KOPT-K1 (cell line): ENCODE data around the gene PWP2.
"Not testable (repeated sequence)": the region's sequence is repeated elsewhere in the genome, so short reads cannot be mapped to it uniquely, and the experiment has no call there.

Source experiments
- H3K27ac ChIP-seq: fragments of 200-600 bp; sonication (generic); 2 replicates; pipeline ENCODE4 v1.5.1; 2016; ENCODE audit warnings: antibody characterized with exemption, mild to moderate bottlenecking, low read depth, low read length; ENCODE audit not compliant: poor library complexity, severe bottlenecking
- H3K36me3 ChIP-seq: fragments of 200-600 bp; sonication (generic); 2 replicates; pipeline ENCODE4 v1.5.1; 2017; ENCODE audit warnings: antibody characterized with exemption, mild to moderate bottlenecking, low read length, moderate library complexity; ENCODE audit not compliant: insufficient read depth
- H3K9me3 ChIP-seq: fragments of 200-600 bp; sonication (generic); 2 replicates; pipeline ENCODE4 v1.5.1; 2017; ENCODE audit warnings: antibody characterized with exemption, low read length, mild to moderate bottlenecking; ENCODE audit not compliant: insufficient read depth, poor library complexity, severe bottlenecking

Gene PWP2

GRCh38 chr21:44140552-44140932 lies 33.3 kb downstream of the PWP2 start:
- not testable (repeated sequence) for H3K36me3 ChIP-seq, H3K27ac ChIP-seq, H3K9me3 ChIP-seq

GRCh38 chr21:44142470-44142869 lies 35.3 kb downstream of the PWP2 start:
- not testable (repeated sequence) for H3K36me3 ChIP-seq, H3K9me3 ChIP-seq, H3K27ac ChIP-seq

GRCh38 chr21:44143380-44143779 lies 36.2 kb downstream of the PWP2 start:
- H3K9me3 ChIP-seq, H3K36me3 ChIP-seq, H3K27ac ChIP-seq: not testable (repeated sequence)

GRCh38 chr21:44143996-44144395 lies 36.8 kb downstream of the PWP2 start:
- not testable (repeated sequence) for H3K36me3 ChIP-seq, H3K9me3 ChIP-seq, H3K27ac ChIP-seq

GRCh38 chr21:44144784-44145602 lies 37.8 kb downstream of the PWP2 start:
- H3K27ac ChIP-seq, H3K9me3 ChIP-seq, H3K36me3 ChIP-seq: not testable (repeated sequence)

- H3K36me3 ChIP-seq, H3K9me3 ChIP-seq, H3K27ac ChIP-seq: not testable (repeated sequence)
Observed at GRCh38 chr21:44145616-44146015, 38.4 kb downstream of the PWP2 start.

GRCh38 chr21:44147108-44147507 lies 39.9 kb downstream of the PWP2 start:
- not testable (repeated sequence) for H3K27ac ChIP-seq, H3K9me3 ChIP-seq, H3K36me3 ChIP-seq

GRCh38 chr21:44150255-44150654 lies 43.1 kb downstream of the PWP2 start:
- not testable (repeated sequence) for H3K9me3 ChIP-seq, H3K36me3 ChIP-seq, H3K27ac ChIP-seq

- H3K9me3 ChIP-seq, H3K36me3 ChIP-seq, H3K27ac ChIP-seq: not testable (repeated sequence)
Observed at GRCh38 chr21:44153214-44153888, 46.2 kb downstream of the PWP2 start.

GRCh38 chr21:44153889-44154228 lies 46.7 kb downstream of the PWP2 start:
- not testable (repeated sequence) for H3K27ac ChIP-seq

GRCh38 chr21:44154816-44155230 lies 47.6 kb downstream of the PWP2 start:
- not testable (repeated sequence) for H3K9me3 ChIP-seq, H3K27ac ChIP-seq, H3K36me3 ChIP-seq

More at GRCh38 chr21:44153889-44154228, 46.7 kb downstream of the PWP2 start:
- H3K36me3 ChIP-seq, H3K9me3 ChIP-seq: not testable (repeated sequence)

- H3K27ac ChIP-seq, H3K36me3 ChIP-seq, H3K9me3 ChIP-seq: not testable (repeated sequence)
Observed at GRCh38 chr21:44155231-44155993, 48.2 kb downstream of the PWP2 start.

- not testable (repeated sequence) for H3K36me3 ChIP-seq, H3K27ac ChIP-seq, H3K9me3 ChIP-seq
Observed at GRCh38 chr21:44155994-44156380, 48.8 kb downstream of the PWP2 start.

GRCh38 chr21:44157439-44158081 lies 50.4 kb downstream of the PWP2 start:
- not testable (repeated sequence) for H3K36me3 ChIP-seq, H3K27ac ChIP-seq, H3K9me3 ChIP-seq

GRCh38 chr21:44158082-44158468 lies 50.9 kb downstream of the PWP2 start:
- H3K27ac ChIP-seq, H3K36me3 ChIP-seq, H3K9me3 ChIP-seq: not testable (repeated sequence)
